CD4-positive, alpha-beta memory T cell (primary cell): ENCODE results near the gene REV3L. TPM values are rescaled to one million over a fixed set of nuclear protein-coding genes. Genes with fewer than 3 reads are reported as not detected.
A peak's percentile ranks its signal among the peaks of the same experiment; 100 is the strongest.

ENCODE experiments used
- CTCF ChIA-PET: fragments of 350-600 bp; sonication (Branson Sonifier 250); formaldehyde crosslinking; loops from one replicate; lab custom pipeline; 2021; ENCODE audit warnings: inconsistent platforms; ENCODE audit not compliant: partially characterized antibody; lab: Charles Lee
- POLR2A ChIA-PET: fragments of 350-600 bp; sonication (Branson Sonifier 250); formaldehyde crosslinking; loops from one replicate; lab custom pipeline; 2021; ENCODE audit not compliant: partially characterized antibody; lab: Charles Lee
- DNase-seq, 5 donors: peaks; one replicate each; pipeline versions ENCODE4 v3.0.0 to v3.0.0-alpha.2; 2020 to 2022; ENCODE audit warnings: mixed read lengths in 1 of 5
- H3K27ac ChIP-seq: one replicate; pipeline ENCODE4 v1.7.0; 2013; ENCODE audit warnings: low read depth, low read length
- H3K27me3 ChIP-seq: 2 replicates; pipeline ENCODE4 v1.7.0; 2013; ENCODE audit warnings: mild to moderate bottlenecking, low read length, moderate library complexity; ENCODE audit not compliant: insufficient read depth
- H3K36me3 ChIP-seq: 2 replicates; pipeline ENCODE4 v1.7.0; 2013; ENCODE audit warnings: mild to moderate bottlenecking, low read length, moderate library complexity; ENCODE audit not compliant: insufficient read depth
- H3K4me1 ChIP-seq: 2 replicates; pipeline ENCODE4 v1.7.0; 2013; ENCODE audit warnings: mild to moderate bottlenecking, low read length, moderate library complexity; ENCODE audit not compliant: insufficient read depth
- H3K4me3 ChIP-seq, 2 donors: one replicate each; pipeline ENCODE4 v1.7.0; 2013; ENCODE audit warnings: low read length in 2 of 2, mild to moderate bottlenecking in 1 of 2
- H3K9me3 ChIP-seq, 2 donors: one replicate each; pipeline ENCODE4 v1.7.0; 2013; ENCODE audit warnings: low read length in 2 of 2, control low read depth in 1 of 2; ENCODE audit not compliant: control insufficient read depth in 1 of 2
- H3K27ac Mint-ChIP-seq, 7 donors: one replicate each; pipeline ENCODE4 v1.8.0; 2020 to 2021; ENCODE audit warnings: mixed read lengths in 7 of 7, mild to moderate bottlenecking in 6 of 7, inconsistent platforms in 3 of 7, moderate library complexity in 3 of 7
- H3K27me3 Mint-ChIP-seq, 2 donors: one replicate each; pipeline ENCODE4 v1.8.0; 2020 to 2021; ENCODE audit warnings: mixed read lengths in 2 of 2
- H3K36me3 Mint-ChIP-seq, 2 donors: one replicate each; pipeline ENCODE4 v1.8.0; 2020 to 2021; ENCODE audit warnings: mixed read lengths in 2 of 2, inconsistent platforms in 1 of 2, mild to moderate bottlenecking in 1 of 2
- H3K4me1 Mint-ChIP-seq, 4 donors: one replicate each; pipeline ENCODE4 v1.8.0; 2020 to 2021; ENCODE audit warnings: mixed read lengths in 4 of 4, mild to moderate bottlenecking in 1 of 4
- H3K4me3 Mint-ChIP-seq, 8 donors: one replicate each; pipeline ENCODE4 v1.8.0; 2020 to 2021; ENCODE audit warnings: mixed read lengths in 8 of 8, mild to moderate bottlenecking in 7 of 8, moderate library complexity in 6 of 8, inconsistent platforms in 3 of 8
- H3K9me3 Mint-ChIP-seq, 8 donors: one replicate each; pipeline ENCODE4 v1.8.0; 2020 to 2021; ENCODE audit warnings: mixed read lengths in 8 of 8, mild to moderate bottlenecking in 5 of 8, inconsistent platforms in 3 of 8, moderate library complexity in 1 of 8
- intact Hi-C: fragments of 100-400 bp; cut with micrococcal nuclease; formaldehyde crosslinking; loops from one replicate; pipeline ENCODE4 v1.15.1; 2023
- polyA plus RNA-seq, 2 donors: library from polyadenylated mRNA; unstranded; fragments of 300-500 nt; fragmentation: Illumina TruSeq; gene quantifications; one replicate each; pipeline ENCODE4 v1.2.3, GENCODE V29; 2021
- total RNA-seq, 2 experiments: library from RNA; stranded (reverse); gene quantifications; one replicate each; pipeline ENCODE4 v1.2.3, GENCODE V29; 2021

REV3L gene
- total and polyA plus RNA-seq, 4 experiments from 2014 or later = 8.0 to 34.5 (median 24.5) TPM

GRCh38 chr6:111347589-111347988 lies 135.4 kb downstream of the REV3L start:
- no peak for DNase-seq
- H3K27me3 ChIP-seq = no peaks in the 10 kb centered on the region
- H3K36me3 Mint-ChIP-seq = peaks cover 23 to 49% of the 10 kb centered on the region in 2 donors
- intact Hi-C loops = no loop called here
- H3K4me3 Mint-ChIP-seq = no peak overlapping the region
- peak overlapping the region in 1 of 7 donors; percentile 27 for H3K27ac Mint-ChIP-seq
- H3K27ac ChIP-seq = no peak overlapping the region
- peaks cover 8% of the 10 kb centered on the region for H3K36me3 ChIP-seq
- H3K4me3 ChIP-seq = no peak overlapping the region
- peaks cover 0 to 1% (median 0%) of the 10 kb centered on the region in 8 donors for H3K9me3 Mint-ChIP-seq
- ChIA-PET CTCF (interaction anchor here (1.8 kb wide), 1 partner anchor 131 kb away, joined by 5 read pairs; no protein-coding TSS in a partner anchor), POLR2A (no interaction called here)
- H3K4me1 Mint-ChIP-seq = no peaks in the 10 kb centered on the region
- no peaks in the 10 kb centered on the region for H3K4me1 ChIP-seq
- H3K9me3 ChIP-seq = no peaks in the 10 kb centered on the region
- no peaks in the 10 kb centered on the region for H3K27me3 Mint-ChIP-seq

- no peaks in the 10 kb centered on the region for H3K27me3 Mint-ChIP-seq
- H3K27ac ChIP-seq = no peak overlapping the region
- H3K27me3 ChIP-seq = no peaks in the 10 kb centered on the region
- H3K36me3 Mint-ChIP-seq = peaks cover 14 to 40% of the 10 kb centered on the region in 2 donors
- H3K4me3 Mint-ChIP-seq = no peak overlapping the region
- POLR2A ChIA-PET = no interaction called here
- H3K9me3 Mint-ChIP-seq = peaks cover 0 to 1% (median 0%) of the 10 kb centered on the region in 8 donors
- no peaks in the 10 kb centered on the region for H3K4me1 Mint-ChIP-seq
- peaks cover 4% of the 10 kb centered on the region for H3K36me3 ChIP-seq
- no peak for DNase-seq
- CTCF ChIA-PET = no interaction called here
- no peak overlapping the region for H3K27ac Mint-ChIP-seq
- H3K4me3 ChIP-seq = no peak overlapping the region
- intact Hi-C loops = no loop called here
- no peaks in the 10 kb centered on the region for H3K4me1 ChIP-seq
- H3K9me3 ChIP-seq = no peaks in the 10 kb centered on the region
Measured at GRCh38 chr6:111342913-111343312, 140.1 kb downstream of the REV3L start.

- DNase-seq = no peak
- peak overlapping the region in 1 of 7 donors; percentile 29 for H3K27ac Mint-ChIP-seq
- Histone ChIP-seq H3K4me3 (no peak overlapping the region), H3K27ac (no peak overlapping the region), H3K36me3 (peaks cover 2% of the 10 kb centered on the region), H3K27me3 (no peaks in the 10 kb centered on the region), H3K9me3 (no peaks in the 10 kb centered on the region), H3K4me1 (no peaks in the 10 kb centered on the region)
- POLR2A ChIA-PET = no interaction called here
- H3K4me1 Mint-ChIP-seq = no peaks in the 10 kb centered on the region
- H3K9me3 Mint-ChIP-seq = no peaks in the 10 kb centered on the region
- no peaks in the 10 kb centered on the region for H3K27me3 Mint-ChIP-seq
- CTCF ChIA-PET = no interaction called here
- intact Hi-C loops = no loop called here
- peaks cover 11 to 30% of the 10 kb centered on the region in 2 donors for H3K36me3 Mint-ChIP-seq
- H3K4me3 Mint-ChIP-seq = no peak overlapping the region
Measured at GRCh38 chr6:111339294-111339693, 143.7 kb downstream of the REV3L start.

- POLR2A ChIA-PET = no interaction called here
- no peaks in the 10 kb centered on the region for H3K4me1 ChIP-seq
- Mint-ChIP-seq H3K27me3 (no peaks in the 10 kb centered on the region), H3K9me3 (no peaks in the 10 kb centered on the region), H3K4me3 (no peak overlapping the region), H3K36me3 (peaks cover 10 to 28% of the 10 kb centered on the region in 2 donors), H3K4me1 (no peaks in the 10 kb centered on the region), H3K27ac (peak overlapping the region in 1 of 7 donors; percentile 29)
- CTCF ChIA-PET = no interaction called here
- intact Hi-C loops = no loop called here
- no peak overlapping the region for H3K27ac ChIP-seq
- H3K9me3 ChIP-seq = no peaks in the 10 kb centered on the region
- H3K36me3 ChIP-seq = no peaks in the 10 kb centered on the region
- DNase-seq = no peak
- no peaks in the 10 kb centered on the region for H3K27me3 ChIP-seq
- no peak overlapping the region for H3K4me3 ChIP-seq
Measured at GRCh38 chr6:111338843-111339242, 144.2 kb downstream of the REV3L start.

GRCh38 chr6:111337829-111338236 lies 145.2 kb downstream of the REV3L start:
- no peaks in the 10 kb centered on the region for H3K9me3 ChIP-seq
- Mint-ChIP-seq H3K27ac (no peak overlapping the region), H3K4me1 (no peaks in the 10 kb centered on the region), H3K9me3 (no peaks in the 10 kb centered on the region), H3K36me3 (peaks cover 15 to 30% of the 10 kb centered on the region in 2 donors), H3K27me3 (no peaks in the 10 kb centered on the region), H3K4me3 (no peak overlapping the region)
- ChIA-PET CTCF (no interaction called here), POLR2A (no interaction called here)
- no peaks in the 10 kb centered on the region for H3K4me1 ChIP-seq
- peaks cover 3% of the 10 kb centered on the region for H3K36me3 ChIP-seq
- no peak overlapping the region for H3K27ac ChIP-seq
- DNase-seq = no peak
- no peaks in the 10 kb centered on the region for H3K27me3 ChIP-seq
- H3K4me3 ChIP-seq = no peak overlapping the region
- intact Hi-C loops = no loop called here

- H3K36me3 Mint-ChIP-seq = peaks cover 52 to 55% of the 10 kb centered on the region in 2 donors
- H3K4me3 ChIP-seq = no peak overlapping the region
- H3K27me3 Mint-ChIP-seq = no peaks in the 10 kb centered on the region
- POLR2A ChIA-PET = no interaction called here
- no peaks in the 10 kb centered on the region for H3K9me3 ChIP-seq
- H3K4me1 Mint-ChIP-seq = no peaks in the 10 kb centered on the region
- peak overlapping the region in 1 of 7 donors; percentile 70 for H3K27ac Mint-ChIP-seq
- no peak overlapping the region for H3K4me3 Mint-ChIP-seq
- peaks cover 6% of the 10 kb centered on the region for H3K36me3 ChIP-seq
- DNase-seq = no peak
- H3K4me1 ChIP-seq = no peaks in the 10 kb centered on the region
- CTCF ChIA-PET = no interaction called here
- H3K9me3 Mint-ChIP-seq = no peaks in the 10 kb centered on the region
- H3K27me3 ChIP-seq = no peaks in the 10 kb centered on the region
- no peak overlapping the region for H3K27ac ChIP-seq
- intact Hi-C loops = no loop called here
Measured at GRCh38 chr6:111329882-111330633, 153.0 kb downstream of the REV3L start.

- Histone ChIP-seq H3K4me3 (no peak overlapping the region), H3K9me3 (no peaks in the 10 kb centered on the region), H3K36me3 (peaks cover 8% of the 10 kb centered on the region), H3K4me1 (no peaks in the 10 kb centered on the region), H3K27ac (no peak overlapping the region), H3K27me3 (no peaks in the 10 kb centered on the region)
- intact Hi-C loops = no loop called here
- CTCF ChIA-PET = no interaction called here
- H3K27ac Mint-ChIP-seq = no peak overlapping the region
- H3K36me3 Mint-ChIP-seq = peaks cover 50 to 57% of the 10 kb centered on the region in 2 donors
- peaks cover 0 to 2% (median 0%) of the 10 kb centered on the region in 4 donors for H3K4me1 Mint-ChIP-seq
- POLR2A ChIA-PET = no interaction called here
- H3K27me3 Mint-ChIP-seq = no peaks in the 10 kb centered on the region
- no peak for DNase-seq
- no peak overlapping the region for H3K4me3 Mint-ChIP-seq
- H3K9me3 Mint-ChIP-seq = no peaks in the 10 kb centered on the region
Measured at GRCh38 chr6:111326563-111326962, 156.5 kb downstream of the REV3L start.
